Muscle of leg (tissue), 11 donors: ENCODE measurements around the gene SNAI1. TPM values are rescaled to one million over a fixed set of nuclear protein-coding genes. Genes with fewer than 3 reads are reported as not detected.

ENCODE experiments used
- DNase-seq: peaks from one replicate; pipeline ENCODE4 v3.0.0; 2013
- H3K27ac ChIP-seq: one replicate; pipeline ENCODE4 v1.5.1; 2013; ENCODE audit warnings: mild to moderate bottlenecking, low read length, control low read depth
- H3K27me3 ChIP-seq: one replicate; pipeline ENCODE4 v1.6.1; 2013; ENCODE audit warnings: low read length; ENCODE audit not compliant: control insufficient read depth, insufficient read depth
- H3K36me3 ChIP-seq: one replicate; pipeline ENCODE4 v1.6.1; 2013; ENCODE audit warnings: low read length; ENCODE audit not compliant: control insufficient read depth, insufficient read depth
- H3K4me1 ChIP-seq: one replicate; pipeline ENCODE4 v1.6.1; 2013; ENCODE audit warnings: low read length; ENCODE audit not compliant: control insufficient read depth, insufficient read depth
- H3K4me3 ChIP-seq: one replicate; pipeline ENCODE4 v1.5.1; 2013; ENCODE audit warnings: low read length, control low read depth
- H3K9me3 ChIP-seq: replicated peaks from 2 replicates; pipeline ENCODE4 v1.6.1; 2013; ENCODE audit warnings: low read depth, low read length; ENCODE audit not compliant: control insufficient read depth
- WGBS: methylation state at CpG from one replicate; pipeline ENCODE4 v1.1.5; 2013; ENCODE audit warnings: missing lambda C conversion rate; ENCODE audit not compliant: insufficient coverage; 5-methylcytosine and 5-hydroxymethylcytosine counted together
- polyA plus RNA-seq, 8 donors: library from polyadenylated mRNA; unstranded; fragments of 120-200 nt; gene quantifications; one replicate each; pipeline versions ENCODE4 v1.2.1 to v1.2.3, GENCODE V29; 2013; ENCODE audit warnings: inconsistent platforms in 1 of 8, low replicate concordance in 1 of 8; ENCODE audit not compliant: insufficient read length in 8 of 8, insufficient read depth in 1 of 8
- total RNA-seq: library from RNA; stranded (reverse); fragments of 120-200 nt; gene quantifications from one replicate; pipeline ENCODE4 v1.2.4, GENCODE V29; 2013

The SNAI1 gene
- total and polyA plus RNA-seq, 9 donors: 3.8 to 14.4 (median 10.9) TPM

- H3K4me1 ChIP-seq: peaks cover 3% of the 10 kb centered on the region
- no peak overlapping the region for H3K4me3 ChIP-seq
- no peak for DNase-seq
- 100% methylated on average over 2 of the region's 6 CpGs for WGBS
- H3K9me3 ChIP-seq: no peaks in the 10 kb centered on the region
- H3K36me3 ChIP-seq: no peaks in the 10 kb centered on the region
- H3K27me3 ChIP-seq: no peaks in the 10 kb centered on the region
- H3K27ac ChIP-seq: no peak overlapping the region
Measured at GRCh38 chr20:50022676-50023075, 39.9 kb downstream of the SNAI1 start.

DNA sequence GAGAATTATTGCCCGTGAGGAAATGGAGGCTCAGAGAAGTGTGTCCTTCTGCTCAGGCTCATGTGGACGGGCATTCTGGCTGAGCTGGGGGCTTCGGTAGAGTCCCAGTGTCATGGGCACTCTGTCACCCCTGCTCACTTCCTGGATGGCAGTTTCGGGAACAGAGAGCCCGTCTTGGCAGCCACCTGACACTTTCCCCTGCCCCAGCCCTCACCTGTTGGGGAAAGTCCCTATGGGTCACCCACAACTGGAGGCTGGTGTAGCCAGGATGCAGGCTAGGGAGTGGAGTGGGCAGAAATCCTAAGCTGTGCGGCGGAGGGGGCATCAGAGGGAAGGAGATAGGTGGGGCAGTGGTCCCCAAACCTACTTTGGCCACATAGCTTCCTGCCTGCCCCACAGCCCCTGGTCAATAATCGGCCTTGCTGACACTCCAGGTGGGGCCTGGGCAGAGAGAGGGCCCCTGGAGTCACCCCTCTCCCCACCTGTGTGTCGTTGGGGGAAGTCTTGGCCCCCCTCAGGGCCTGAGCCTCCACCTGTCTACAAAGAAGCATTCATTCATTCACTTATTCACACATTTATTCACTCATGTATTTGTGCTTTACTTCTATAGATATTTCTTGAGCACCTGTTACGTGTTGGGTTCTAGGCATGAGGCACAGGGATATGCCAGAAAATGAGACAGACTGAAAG is 40.5 kb downstream of the SNAI1 start:
- Histone ChIP-seq H3K9me3 (no peaks in the 10 kb centered on the region), H3K4me1 (peaks cover 7% of the 10 kb centered on the region), H3K27me3 (no peaks in the 10 kb centered on the region), H3K36me3 (no peaks in the 10 kb centered on the region), H3K4me3 (no peak overlapping the region), H3K27ac (no peak overlapping the region)
- no peak for DNase-seq
- WGBS: 87% methylated on average over 4 of the region's 10 CpGs

DNA sequence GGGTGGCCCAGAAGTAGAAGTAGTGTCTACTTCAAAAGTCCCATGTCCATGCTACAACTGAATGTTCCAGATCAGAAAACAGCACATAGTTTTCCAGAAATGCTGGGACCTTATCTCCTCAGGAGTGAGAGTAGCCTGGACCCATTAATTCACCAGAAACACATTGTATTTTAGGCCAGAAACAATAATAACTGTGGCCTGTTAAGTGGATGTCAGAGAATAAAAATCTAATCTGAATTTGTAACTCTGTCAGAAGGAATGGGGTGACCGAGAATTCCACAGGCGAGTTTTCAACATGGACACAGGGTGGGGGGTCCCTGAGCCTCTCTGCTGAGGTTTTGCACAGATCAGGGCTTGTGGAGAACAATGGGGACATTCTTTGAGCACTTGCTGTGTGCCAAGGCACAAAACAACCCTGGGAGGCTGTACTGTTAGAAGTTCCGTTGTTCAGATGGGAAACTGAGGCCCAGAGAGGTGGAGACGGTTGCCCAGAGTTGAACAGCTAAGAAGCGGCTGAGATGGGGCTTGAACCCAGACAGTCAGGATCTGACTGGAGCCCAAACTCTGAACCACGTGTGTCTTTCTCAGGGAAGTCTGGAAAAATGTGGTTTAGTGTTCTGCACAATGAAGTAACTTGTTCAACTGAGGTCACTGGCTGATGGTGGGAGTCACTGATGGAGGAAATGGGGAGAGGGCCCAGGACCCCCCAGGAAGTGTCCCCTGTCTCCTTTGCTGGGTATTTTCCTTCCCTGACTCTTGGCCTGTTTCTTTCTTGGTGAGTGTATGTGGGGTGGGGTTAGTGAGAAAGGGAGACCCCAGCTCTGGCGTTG is 44.2 kb downstream of the SNAI1 start:
- WGBS: 82% methylated on average over 6 of the region's 7 CpGs
- H3K27ac ChIP-seq: no peak overlapping the region
- H3K4me1 ChIP-seq: peaks cover 7% of the 10 kb centered on the region
- DNase-seq: no peak
- no peaks in the 10 kb centered on the region for H3K9me3 ChIP-seq
- H3K27me3 ChIP-seq: no peaks in the 10 kb centered on the region
- no peak overlapping the region for H3K4me3 ChIP-seq
- no peaks in the 10 kb centered on the region for H3K36me3 ChIP-seq

DNA sequence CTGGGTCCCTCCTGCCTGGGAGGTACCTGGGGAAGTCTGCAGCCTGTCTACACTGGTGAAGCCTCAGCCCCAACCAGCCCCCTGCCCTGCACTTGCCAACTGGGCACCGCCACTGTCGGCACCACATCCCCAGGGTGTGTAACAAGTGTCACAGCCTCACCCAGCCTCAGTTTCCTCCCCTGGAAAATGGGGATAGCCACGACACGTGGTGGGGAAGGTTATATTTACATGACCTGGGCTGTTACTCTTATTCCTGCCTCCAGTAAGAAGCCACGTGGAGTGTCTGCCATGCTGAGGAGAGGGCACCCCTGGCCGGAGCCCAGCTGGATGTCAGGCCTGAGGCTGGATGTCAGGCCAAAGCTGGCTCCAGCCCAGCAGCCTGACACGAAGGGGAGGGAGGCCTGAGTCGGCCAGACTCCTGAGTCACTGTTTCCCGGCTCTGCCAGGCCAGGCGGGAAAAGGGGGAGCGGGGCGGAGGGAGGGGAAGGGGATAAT is 44.9 kb downstream of the SNAI1 start:
- peak; percentile 75 for DNase-seq
- Histone ChIP-seq H3K36me3 (no peaks in the 10 kb centered on the region), H3K4me3 (no peak overlapping the region), H3K9me3 (no peaks in the 10 kb centered on the region), H3K4me1 (peaks cover 7% of the 10 kb centered on the region), H3K27me3 (no peaks in the 10 kb centered on the region), H3K27ac (no peak overlapping the region)
- WGBS: 51% methylated on average over 4 of the region's 12 CpGs

GRCh38 chr20:50029083-50029696 is 46.4 kb downstream of the SNAI1 start:
- Histone ChIP-seq H3K27ac (no peak overlapping the region), H3K36me3 (no peaks in the 10 kb centered on the region), H3K27me3 (no peaks in the 10 kb centered on the region), H3K4me1 (peaks cover 10% of the 10 kb centered on the region), H3K9me3 (no peaks in the 10 kb centered on the region), H3K4me3 (no peak overlapping the region)
- no peak for DNase-seq
- WGBS: 87% methylated on average over 15 of the region's 15 CpGs

- no peak overlapping the region for H3K4me3 ChIP-seq
- 74% methylated on average over 10 of the region's 19 CpGs for WGBS
- no peaks in the 10 kb centered on the region for H3K36me3 ChIP-seq
- no peaks in the 10 kb centered on the region for H3K9me3 ChIP-seq
- H3K27ac ChIP-seq: no peak overlapping the region
- H3K27me3 ChIP-seq: no peaks in the 10 kb centered on the region
- peaks cover 10% of the 10 kb centered on the region for H3K4me1 ChIP-seq
- no peak for DNase-seq
Measured at GRCh38 chr20:50029697-50030461, 47.1 kb downstream of the SNAI1 start.

DNA sequence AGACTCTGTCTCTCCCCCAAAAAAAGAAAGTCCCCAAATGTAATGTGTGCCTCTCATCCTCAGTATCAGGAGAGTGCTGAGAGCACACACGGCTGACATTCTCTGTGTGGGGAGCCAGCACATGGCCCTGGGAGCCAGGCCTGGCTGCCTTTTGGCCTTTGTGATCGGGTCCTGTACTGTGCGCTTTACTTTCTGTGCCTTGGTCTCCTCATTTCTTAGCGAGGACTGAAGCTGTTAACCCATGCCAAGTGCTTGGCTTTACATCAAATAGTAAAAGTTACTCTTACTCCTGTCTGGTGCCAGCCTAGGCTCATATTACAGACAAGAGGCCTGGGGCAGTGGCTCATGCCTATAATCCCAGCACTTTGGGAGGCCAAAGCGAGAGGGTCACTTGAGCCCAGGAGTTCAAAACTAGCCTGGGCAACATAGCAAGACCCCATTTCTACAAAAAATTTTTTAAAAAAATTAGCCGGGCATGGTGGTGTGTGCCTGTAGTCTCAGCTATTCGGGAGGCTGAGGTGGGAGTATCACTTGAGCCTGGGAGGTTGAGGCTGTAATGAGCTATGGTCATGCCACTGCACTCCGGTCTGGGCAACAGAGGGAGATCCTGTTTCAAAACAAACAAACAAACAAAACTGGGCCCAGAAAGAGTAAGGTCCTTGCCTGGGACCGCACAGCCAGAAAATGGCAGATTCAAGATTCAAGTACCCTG is 50.3 kb downstream of the SNAI1 start:
- no peak overlapping the region for H3K4me3 ChIP-seq
- H3K27me3 ChIP-seq: no peaks in the 10 kb centered on the region
- H3K27ac ChIP-seq: no peak overlapping the region
- H3K9me3 ChIP-seq: no peaks in the 10 kb centered on the region
- peaks cover 3% of the 10 kb centered on the region for H3K4me1 ChIP-seq
- no peaks in the 10 kb centered on the region for H3K36me3 ChIP-seq
- no peak for DNase-seq
- 70% methylated on average over 4 of the region's 9 CpGs for whole genome bisulfite sequencing

DNA sequence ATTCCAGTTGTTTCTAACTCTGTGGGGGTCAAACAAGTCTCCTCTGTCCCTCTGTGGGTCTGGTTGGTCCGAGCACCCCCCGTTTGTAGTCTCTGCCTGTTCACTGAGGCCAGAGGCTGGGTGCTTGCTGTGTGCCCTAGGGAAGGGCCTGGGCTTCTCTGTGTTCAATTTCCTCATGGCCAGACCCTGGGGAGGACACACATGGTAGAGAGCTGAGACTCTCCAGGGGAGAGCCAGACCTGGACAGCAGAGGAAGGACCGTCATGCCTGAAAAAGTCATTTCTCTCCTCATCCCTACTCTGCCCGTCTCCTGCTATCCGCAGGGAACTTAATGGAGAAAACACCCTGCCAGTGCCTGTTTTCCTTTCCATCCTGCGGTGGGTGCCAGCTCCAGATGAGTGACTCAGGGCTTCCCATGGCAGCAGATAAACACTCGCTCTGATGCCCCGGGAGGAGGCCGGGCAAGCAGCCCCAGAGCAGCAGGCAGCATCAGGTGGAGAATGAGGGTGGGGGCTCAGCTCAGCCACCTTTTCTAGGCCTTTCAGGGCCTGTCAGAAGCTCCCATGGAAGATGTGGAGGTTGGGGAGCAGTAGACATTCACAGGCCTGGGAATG is 51.9 kb downstream of the SNAI1 start:
- H3K4me3 ChIP-seq: no peak overlapping the region
- no peak overlapping the region for H3K27ac ChIP-seq
- no peaks in the 10 kb centered on the region for H3K27me3 ChIP-seq
- peak; percentile 83 for DNase-seq
- 53% methylated on average over 9 of the region's 9 CpGs for WGBS
- peaks cover 10% of the 10 kb centered on the region for H3K4me1 ChIP-seq
- H3K36me3 ChIP-seq: no peaks in the 10 kb centered on the region
- no peaks in the 10 kb centered on the region for H3K9me3 ChIP-seq

GRCh38 chr20:50036703-50037102 is 53.9 kb downstream of the SNAI1 start:
- no peak overlapping the region for H3K27ac ChIP-seq
- H3K9me3 ChIP-seq: no peaks in the 10 kb centered on the region
- H3K27me3 ChIP-seq: no peaks in the 10 kb centered on the region
- DNase-seq: no peak
- H3K4me3 ChIP-seq: no peak overlapping the region
- H3K36me3 ChIP-seq: no peaks in the 10 kb centered on the region
- H3K4me1 ChIP-seq: peaks cover 16% of the 10 kb centered on the region
- 80% methylated on average over 2 of the region's 3 CpGs for WGBS
